DMS 273 treated with DMSO at 0.1 percent for 48 hours (cell line): Measurements from ENCODE around the gene SPATA13.
"Not testable (repeated sequence)": the region's sequence is repeated elsewhere in the genome, so short reads cannot be mapped to it uniquely, and the experiment has no call there.

ENCODE experiments used
- DNase-seq: peaks from one replicate; lab custom pipeline; 2025; lab: John Stamatoyannopoulos, UW

Gene SPATA13

GRCh38 chr13:24280720-24281119 is 120.2 kb downstream of the SPATA13 start:
- DNase-seq = no peak

DNA sequence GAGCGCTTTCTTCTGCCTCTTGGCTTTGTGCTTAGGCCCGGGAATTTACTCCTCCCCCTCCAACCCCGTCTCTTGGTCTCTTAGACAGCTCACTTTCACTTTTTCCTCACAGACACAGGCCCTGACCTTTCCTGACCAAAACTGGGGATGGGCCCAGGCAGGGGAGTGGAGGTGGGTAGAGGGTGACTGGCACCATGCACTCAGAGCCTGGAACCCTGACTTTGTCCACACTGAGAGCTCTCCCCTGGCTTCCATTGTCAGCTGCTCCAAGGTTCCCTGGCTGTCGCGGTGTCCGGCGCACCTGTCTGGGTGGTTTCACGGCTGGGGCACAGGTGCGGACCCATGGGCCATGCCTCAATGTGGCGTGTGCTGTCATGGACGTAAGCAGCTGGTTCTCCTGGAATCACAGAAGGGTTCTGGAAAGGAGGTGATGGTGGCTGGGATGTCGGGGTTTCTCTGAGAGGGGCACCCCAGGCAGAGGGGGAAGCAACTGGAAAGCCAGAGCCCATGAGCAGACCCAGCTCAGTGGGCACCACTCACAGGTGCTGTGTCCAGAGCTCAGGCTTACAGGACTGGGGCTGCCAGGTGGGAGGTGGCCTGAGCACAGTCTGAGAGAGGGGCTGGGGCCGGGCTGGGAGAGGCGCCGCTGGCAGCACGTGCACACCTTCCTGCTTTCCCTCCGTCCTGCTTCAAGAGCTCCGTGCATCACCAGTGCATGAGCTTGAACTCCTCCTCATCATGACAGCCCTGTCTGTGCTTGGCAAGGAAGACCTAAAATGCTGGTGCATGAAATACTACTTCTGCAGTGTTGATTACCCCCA is 120.9 kb downstream of the SPATA13 start:
- DNase-seq = no peak

DNA sequence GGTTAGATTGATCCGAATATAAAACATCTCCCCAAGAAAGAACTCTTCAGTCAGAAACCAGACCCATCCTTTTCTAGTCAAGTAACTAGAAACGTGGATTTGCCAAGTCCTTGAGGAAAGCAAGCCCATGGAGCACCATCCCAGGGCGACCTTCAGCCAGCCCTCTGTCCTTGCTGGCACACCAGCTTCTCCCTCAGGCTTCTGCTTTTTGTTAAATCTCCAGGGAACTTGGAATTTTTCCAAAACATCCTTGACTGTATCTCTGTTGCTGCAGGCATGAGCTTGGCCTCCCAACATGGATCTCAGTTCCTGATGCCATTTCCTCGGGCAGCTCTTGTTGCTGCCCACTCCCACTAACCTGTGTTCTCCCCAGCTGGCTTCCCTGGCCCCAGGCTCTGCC is 121.7 kb downstream of the SPATA13 start:
- DNase-seq = no peak

- DNase-seq = no peak
Measured at GRCh38 chr13:24284889-24285565, 124.5 kb downstream of the SPATA13 start.

GRCh38 chr13:24286624-24287023 is 126.1 kb downstream of the SPATA13 start:
- DNase-seq = no peak

DNA sequence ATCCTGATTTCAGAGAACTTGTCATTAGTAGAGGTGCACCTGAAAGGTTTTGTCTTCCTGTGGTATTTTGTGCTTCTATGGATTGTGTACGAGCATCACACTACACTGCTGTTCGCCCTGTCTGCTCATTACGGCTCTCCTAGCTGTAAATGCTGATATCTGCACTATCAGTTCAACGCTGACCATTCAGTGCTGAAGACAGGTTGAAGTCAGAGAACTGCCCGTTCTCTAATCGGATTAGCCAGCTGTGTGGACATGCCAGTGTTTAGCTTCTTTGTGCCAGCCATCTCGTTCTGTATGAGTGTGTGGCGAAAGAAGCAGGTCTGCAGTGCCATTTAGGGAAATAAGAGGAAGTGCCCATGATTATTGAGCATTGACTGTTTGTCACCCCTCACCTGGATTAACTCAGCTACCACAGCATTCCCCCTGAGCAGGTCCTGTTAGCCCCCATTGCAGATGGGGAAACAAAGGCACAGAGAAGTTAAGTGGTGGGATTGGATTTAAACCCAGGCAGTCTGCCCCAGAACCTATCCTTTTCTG is 127.3 kb downstream of the SPATA13 start:
- DNase-seq = no peak

GRCh38 chr13:24288870-24289269 is 128.3 kb downstream of the SPATA13 start:
- DNase-seq = no peak

DNA sequence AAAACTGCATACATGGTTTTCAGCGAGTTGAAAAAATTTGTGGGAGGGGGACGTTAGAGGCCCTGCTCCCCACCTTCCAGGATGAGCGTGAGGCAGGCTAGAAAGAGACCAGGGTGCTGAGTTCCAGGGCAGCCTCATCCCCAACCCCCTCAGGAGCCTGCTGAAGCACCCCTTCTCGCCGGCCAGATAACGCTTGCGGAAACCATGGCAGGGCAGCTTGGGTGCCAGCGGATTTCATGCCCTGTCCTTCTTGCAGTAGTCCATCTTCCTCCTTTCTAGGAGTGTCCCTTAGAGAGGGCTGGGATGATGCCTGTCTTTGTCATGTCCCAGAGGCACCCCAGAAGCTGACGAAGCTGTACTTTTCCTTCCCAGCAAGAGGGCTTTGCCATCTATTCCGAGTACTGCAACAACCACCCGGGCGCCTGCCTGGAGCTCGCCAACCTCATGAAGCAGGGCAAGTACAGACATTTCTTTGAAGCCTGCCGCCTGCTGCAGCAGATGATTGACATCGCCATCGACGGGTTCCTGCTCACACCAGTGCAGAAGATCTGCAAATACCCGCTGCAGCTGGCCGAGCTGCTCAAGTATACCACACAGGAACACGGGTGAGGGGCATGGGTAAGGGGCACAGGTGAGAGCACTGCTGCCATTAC is 129.9 kb downstream of the SPATA13 start:
- DNase-seq = no peak

DNA sequence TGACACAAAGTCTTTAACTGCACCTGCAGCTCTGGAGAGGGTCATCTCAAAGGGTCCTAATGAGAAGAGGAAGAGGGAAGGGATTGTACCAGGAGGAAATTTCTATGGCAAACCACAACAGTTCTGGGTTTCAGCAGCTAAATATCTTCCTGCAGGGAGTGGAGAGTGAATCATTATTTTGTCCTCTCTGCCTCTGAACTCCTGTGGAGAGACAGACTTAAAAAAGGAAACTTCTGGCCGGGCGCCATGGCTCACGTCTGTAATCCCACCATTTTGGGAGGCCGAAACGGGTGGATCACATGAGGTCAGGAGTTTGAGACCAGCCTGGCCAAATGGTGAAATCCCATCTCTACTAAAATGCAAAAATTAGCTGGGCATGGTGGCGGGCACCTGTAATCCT is 132.0 kb downstream of the SPATA13 start:
- DNase-seq = no peak

DNA sequence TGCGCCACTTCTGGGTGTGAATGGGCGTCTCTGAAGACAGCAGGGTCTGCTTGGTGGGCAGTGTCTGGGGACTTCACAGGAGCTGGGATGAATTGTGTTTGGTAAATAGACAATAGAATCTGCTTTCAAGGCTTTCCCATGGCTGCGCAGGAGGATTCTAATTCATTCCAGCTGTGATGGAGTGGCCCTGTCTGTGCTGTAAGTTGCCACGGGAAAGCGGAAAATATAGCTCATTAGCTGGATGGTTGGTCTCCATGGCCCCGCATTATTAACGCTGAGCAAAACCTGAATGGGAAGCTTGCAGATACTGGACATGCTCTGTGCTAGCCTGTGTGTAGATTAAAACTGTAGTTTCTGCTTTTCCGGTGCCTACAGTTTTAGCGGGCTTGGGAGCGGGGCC is 133.2 kb downstream of the SPATA13 start:
- no peak for DNase-seq

GRCh38 chr13:24299488-24300114 is 139.1 kb downstream of the SPATA13 start:
- DNase-seq = no peak

DNA sequence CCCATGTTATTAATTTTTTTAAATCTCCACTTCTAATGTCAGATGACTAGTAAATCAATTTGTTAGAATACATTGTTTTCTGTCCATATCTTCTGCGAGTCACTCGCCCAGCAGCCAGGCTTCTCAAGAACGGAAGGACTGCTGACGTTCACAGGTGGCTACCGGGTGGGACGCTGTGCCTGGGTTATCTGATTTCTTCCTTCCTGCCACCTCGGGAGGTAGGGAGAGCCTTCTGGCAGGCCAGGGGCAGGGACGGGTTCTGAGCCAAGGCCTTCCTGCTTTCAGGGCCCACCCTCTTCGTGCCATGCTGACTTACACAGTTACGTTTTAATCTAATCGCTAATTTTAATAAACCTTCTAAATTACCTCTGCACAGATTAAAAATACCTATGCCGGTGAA is 140.9 kb downstream of the SPATA13 start:
- DNase-seq = no peak

DNA sequence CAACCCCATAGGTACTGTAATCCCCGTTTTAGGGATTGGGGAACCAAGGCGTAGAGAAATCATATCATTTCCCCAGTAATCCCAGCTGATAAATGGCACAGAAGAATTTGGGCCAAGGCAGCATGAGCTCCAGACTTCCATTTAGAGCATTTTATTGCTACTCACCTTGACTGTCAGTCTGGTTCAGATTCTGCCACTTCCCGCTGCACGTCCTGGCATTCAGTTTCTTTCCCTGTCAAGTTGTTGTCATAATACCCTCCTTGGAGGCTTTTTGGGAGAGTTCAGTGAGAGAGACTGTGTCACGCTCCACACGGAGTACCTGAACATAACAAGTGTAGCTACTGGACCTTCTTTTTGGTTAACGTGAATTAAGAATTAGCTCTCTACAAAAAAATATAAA is 141.4 kb downstream of the SPATA13 start:
- no peak for DNase-seq

- DNase-seq = no peak
Measured at GRCh38 chr13:24304620-24305019, 144.1 kb downstream of the SPATA13 start.

DNA sequence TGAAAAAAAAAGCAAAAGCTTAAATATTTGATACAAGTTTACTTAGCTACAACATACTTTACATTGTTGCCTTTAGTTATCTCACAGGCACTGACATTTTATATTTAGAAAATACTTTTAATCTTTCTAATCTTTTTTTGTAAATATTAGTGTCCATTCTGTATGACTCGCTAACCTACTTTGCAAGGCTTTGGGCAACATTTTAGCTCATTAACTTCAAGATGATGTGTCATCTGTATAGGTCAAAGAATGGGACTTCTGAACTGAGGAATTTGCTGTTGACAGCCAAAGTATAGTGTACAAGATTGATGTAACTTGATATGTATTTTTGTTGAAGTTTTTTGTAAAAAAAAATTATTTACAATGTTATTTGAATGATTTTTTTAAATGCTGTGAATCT is 146.1 kb downstream of the SPATA13 start:
- no peak for DNase-seq

GRCh38 chr13:24307211-24308067 is 146.9 kb downstream of the SPATA13 start:
- no peak for DNase-seq

DNA sequence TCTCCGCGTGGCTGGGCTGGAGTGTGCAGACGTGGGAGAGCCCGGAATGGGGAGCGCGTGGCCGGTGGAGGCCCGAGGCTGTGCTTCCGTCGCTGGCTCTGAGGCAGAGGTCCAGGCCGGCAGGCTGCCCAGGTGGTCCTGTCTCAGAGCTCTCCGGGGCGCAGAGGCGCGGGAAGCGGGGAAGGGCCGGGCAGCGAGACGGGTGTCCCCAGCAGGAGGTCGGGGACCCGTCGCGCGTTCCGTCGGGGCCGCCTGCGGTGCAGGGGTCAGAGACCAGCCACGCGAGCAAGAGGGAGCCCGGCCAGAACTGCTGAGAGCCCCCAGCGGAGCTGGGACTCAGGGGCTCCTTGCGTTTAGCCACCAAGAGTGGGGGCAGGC is 147.5 kb downstream of the SPATA13 start:
- no peak for DNase-seq

GRCh38 chr13:24308488-24309020 is 148.0 kb downstream of the SPATA13 start:
- DNase-seq = no peak

GRCh38 chr13:24309300-24309699 is 148.8 kb downstream of the SPATA13 start, which contains the start of gene C1QTNF9:
Gene C1QTNF9, plus strand, starts transcription at chr13:24309580. Its CDS starts 6,424 bp downstream, at chr13:24316004.
- not testable (repeated sequence) for DNase-seq

GRCh38 chr13:24313439-24313838 is 152.9 kb downstream of the SPATA13 start:
- no peak for DNase-seq

GRCh38 chr13:24317835-24318234 is 157.3 kb downstream of the SPATA13 start:
- not testable (repeated sequence) for DNase-seq
